ENCODE results near the gene RGMA. TPM values are rescaled to one million over a fixed set of nuclear protein-coding genes. Genes with fewer than 3 reads are reported as not detected.
A peak's percentile ranks its signal among the peaks of the same experiment; 100 is the strongest.

Gene RGMA
- total and polyA plus RNA-seq, 2 experiments from 2014 or later, result 34.2 to 36.5 TPM

- no peak for TF ChIP-seq CTCF (conservative IDR thresholded peaks at IDR 0.05; ENCODE audit: low read depth in 2 of 2)
- TF ChIP-seq REST (IDR thresholded peaks at IDR 0.05; ENCODE audit: unreplicated experiment), result no peak
- TF ChIP-seq NANOG (IDR thresholded peaks at IDR 0.05; ENCODE audit: borderline replicate concordance), result no peak
- TF ChIP-seq STAT1 (IDR thresholded peaks at IDR 0.05; ENCODE audit: unreplicated experiment), result no peak
- no peak for TF ChIP-seq EZH2 (IDR thresholded peaks at IDR 0.05; ENCODE audit: low read depth, unreplicated experiment)
- TF ChIP-seq ZNF114 (CRISPR knock-in tag; IDR thresholded peaks at IDR 0.05), result no peak
- TF ChIP-seq ETS1 (IDR thresholded peaks at IDR 0.05), result no peak
Observed at GRCh38 chr15:93042211-93042610, 46.8 kb downstream of the RGMA start (continued).

GRCh38 chr15:93041159-93041547 lies 47.9 kb downstream of the RGMA start:
- H3K4me3 ChIP-seq, result no peak overlapping the region
- Mint-ChIP-seq H3K27me3 (ENCODE audit: insufficient read depth, low read depth, poor library complexity) (peaks cover 15% of the 10 kb centered on the region), H3K9me3 (peaks cover 8% of the 10 kb centered on the region), H3K4me3 (no peak overlapping the region), H3K36me3 (ENCODE audit: low read depth) (peaks cover 41% of the 10 kb centered on the region), H3K27ac (no peak overlapping the region), H3K4me1 (peaks cover 5% of the 10 kb centered on the region)
- no peaks in the 10 kb centered on the region for H3K36me3 ChIP-seq (ENCODE audit: insufficient read depth)
- H2AFZ ChIP-seq, result no peak overlapping the region
- ATAC-seq, result peak; percentile 12; the same call in 1 of the 3 replicates
- H3K79me2 ChIP-seq (replicated peaks; ENCODE audit: insufficient read depth), result no peaks in the 10 kb centered on the region
- H3K9me2 ChIP-seq (ENCODE audit: insufficient read depth), result no peaks in the 10 kb centered on the region
- no peak for DNase-seq (ENCODE audit: low spot score)
- H3F3A ChIP-seq (replicated peaks; ENCODE audit: low read depth), result no peaks in the 10 kb centered on the region
- no peaks in the 10 kb centered on the region for H3K27me3 ChIP-seq (ENCODE audit: insufficient read depth)
- H4K20me1 ChIP-seq (replicated peaks; ENCODE audit: insufficient read depth), result peaks cover 6% of the 10 kb centered on the region; the same call in 1 of the 2 replicates
- H3K27ac ChIP-seq (ENCODE audit: low read depth), result no peak overlapping the region
- H3K4me2 ChIP-seq, result no peak overlapping the region
- H3K4me1 ChIP-seq (ENCODE audit: insufficient read depth), result no peaks in the 10 kb centered on the region
- TF ChIP-seq STAT1 (IDR thresholded peaks at IDR 0.05; ENCODE audit: unreplicated experiment) (no peak), ETS1 (IDR thresholded peaks at IDR 0.05) (no peak), CTCF (conservative IDR thresholded peaks at IDR 0.05; ENCODE audit: low read depth in 2 of 2) (no peak), ZNF462 (CRISPR knock-in tag; IDR thresholded peaks at IDR 0.05) (no peak)

Measured in GM23338 (cell line).